Left ventricle myocardium inferior (tissue), 1 donor: ENCODE data around the gene SPTBN1. TPM values are rescaled to one million over a fixed set of nuclear protein-coding genes. Genes with fewer than 3 reads are reported as not detected.

Experiments
- DNase-seq: peaks from one replicate; pipeline ENCODE4 v3.0.0-alpha.2; 2020
- H3K27ac ChIP-seq: fragments of 200-600 bp; replicated peaks from 2 replicates; pipeline ENCODE4 v1.8.0; 2021
- H3K27me3 ChIP-seq: fragments of 200-600 bp; 2 replicates; pipeline ENCODE4 v1.8.0; 2021; ENCODE audit warnings: low read depth
- H3K36me3 ChIP-seq: fragments of 200-600 bp; 2 replicates; pipeline ENCODE4 v1.8.0; 2021
- H3K4me1 ChIP-seq: fragments of 200-600 bp; 2 replicates; pipeline ENCODE4 v1.8.0; 2021
- H3K4me3 ChIP-seq: fragments of 200-600 bp; 2 replicates; pipeline ENCODE4 v1.8.0; 2021; ENCODE audit warnings: mild to moderate bottlenecking, moderate library complexity
- H3K9me3 ChIP-seq: fragments of 200-600 bp; replicated peaks from 2 replicates; pipeline ENCODE4 v1.8.0; 2021
- CTCF ChIP-seq: fragments of 200-600 bp; IDR thresholded peaks from 2 replicates; pipeline ENCODE4 v1.8.0; 2021; ENCODE audit warnings: antibody characterized with exemption, mild to moderate bottlenecking, borderline replicate concordance
- intact Hi-C: fragments of 100-400 bp; cut with micrococcal nuclease; formaldehyde crosslinking; loops from one replicate; pipeline ENCODE4 v1.11.0; 2022
- total RNA-seq: library from RNA; stranded (reverse); fragmentation: NEBNext Ultra II Directional; extraction: Animal tissue kit (Norgen Biotek cat#: 25700); gene quantifications from one replicate; pipeline ENCODE4 v1.2.1, GENCODE V29; 2021
- donor health status: DM: no; HTN: yes; CAD: no; lungs with severe emphysema.

SPTBN1 gene
- total RNA-seq, 1 donor from 2014 or later, result 484 TPM

GRCh38 chr2:54494087-54494486 is 38.0 kb downstream of the SPTBN1 start:
- TF ChIP-seq CTCF, result no peak
- H3K9me3 ChIP-seq, result no peaks in the 10 kb centered on the region
- H3K27ac ChIP-seq, result peak overlapping the region; percentile 34
- intact Hi-C loops, result no loop called here
- H3K4me1 ChIP-seq, result peaks cover 100% of the 10 kb centered on the region
- DNase-seq, result no peak
- no peak overlapping the region for H3K4me3 ChIP-seq
- no peaks in the 10 kb centered on the region for H3K27me3 ChIP-seq
- no peaks in the 10 kb centered on the region for H3K36me3 ChIP-seq

GRCh38 chr2:54496920-54497319 is 40.8 kb downstream of the SPTBN1 start:
- intact Hi-C loops, result no loop called here
- peak overlapping the region; percentile 71 for H3K27ac ChIP-seq

GRCh38 chr2:54497763-54498680 is 41.9 kb downstream of the SPTBN1 start:
- H3K27ac ChIP-seq, result peak overlapping the region; percentile 71
- peaks cover 100% of the 10 kb centered on the region for H3K4me1 ChIP-seq
- no peaks in the 10 kb centered on the region for H3K27me3 ChIP-seq
- no peaks in the 10 kb centered on the region for H3K36me3 ChIP-seq
- intact Hi-C loops, result no loop called here
- H3K4me3 ChIP-seq, result peak overlapping the region; percentile 3
- H3K9me3 ChIP-seq, result no peaks in the 10 kb centered on the region
- DNase-seq, result no peak
- peak; percentile 67 for TF ChIP-seq CTCF

More at GRCh38 chr2:54496920-54497319, 40.8 kb downstream of the SPTBN1 start:
- no peaks in the 10 kb centered on the region for H3K36me3 ChIP-seq
- no peak overlapping the region for H3K4me3 ChIP-seq
- H3K27me3 ChIP-seq, result no peaks in the 10 kb centered on the region
- H3K9me3 ChIP-seq, result no peaks in the 10 kb centered on the region
- TF ChIP-seq CTCF, result no peak
- no peak for DNase-seq
- H3K4me1 ChIP-seq, result peaks cover 100% of the 10 kb centered on the region

- no peak for DNase-seq
- Histone ChIP-seq H3K4me1 (peaks cover 100% of the 10 kb centered on the region), H3K27me3 (no peaks in the 10 kb centered on the region), H3K4me3 (no peak overlapping the region), H3K36me3 (no peaks in the 10 kb centered on the region), H3K9me3 (no peaks in the 10 kb centered on the region), H3K27ac (peak overlapping the region; percentile 71)
- TF ChIP-seq CTCF, result no peak
- intact Hi-C loops, result loop anchor here (10.0 kb wide), 1 partner anchor 165 kb away; a partner anchor contains a TSS
Measured at GRCh38 chr2:54499661-54500060, 43.5 kb downstream of the SPTBN1 start.

- intact Hi-C loops, result loop anchor here (10.0 kb wide), 1 partner anchor 166 kb away; a partner anchor contains a TSS
Measured at GRCh38 chr2:54500404-54501205, 44.5 kb downstream of the SPTBN1 start.

More at GRCh38 chr2:54500404-54501205, 44.5 kb downstream of the SPTBN1 start:
- Histone ChIP-seq H3K36me3 (no peaks in the 10 kb centered on the region), H3K4me1 (peaks cover 100% of the 10 kb centered on the region), H3K9me3 (no peaks in the 10 kb centered on the region), H3K27me3 (no peaks in the 10 kb centered on the region), H3K4me3 (no peak overlapping the region), H3K27ac (peak overlapping the region; percentile 71)
- no peak for TF ChIP-seq CTCF
- DNase-seq, result peak; percentile 44
